B cell (primary cell): ENCODE data around the gene IFNAR2.

Experiments used
- EZH2 ChIP-seq: IDR thresholded peaks from 2 replicates; pipeline ENCODE4 v1.6.1; 2012; ENCODE audit warnings: borderline replicate concordance, low read depth, mild to moderate bottlenecking, moderate library complexity, low read length; ENCODE audit not compliant: insufficient read depth, poor library complexity, severe bottlenecking
- TF ChIP-seq, protein P1 (sequence below): fragments of 200-600 bp; IDR thresholded peaks from one replicate; pipeline ENCODE4 v1.8.0; 2022; ENCODE audit warnings: antibody characterized with exemption, mild to moderate bottlenecking

DNA sequence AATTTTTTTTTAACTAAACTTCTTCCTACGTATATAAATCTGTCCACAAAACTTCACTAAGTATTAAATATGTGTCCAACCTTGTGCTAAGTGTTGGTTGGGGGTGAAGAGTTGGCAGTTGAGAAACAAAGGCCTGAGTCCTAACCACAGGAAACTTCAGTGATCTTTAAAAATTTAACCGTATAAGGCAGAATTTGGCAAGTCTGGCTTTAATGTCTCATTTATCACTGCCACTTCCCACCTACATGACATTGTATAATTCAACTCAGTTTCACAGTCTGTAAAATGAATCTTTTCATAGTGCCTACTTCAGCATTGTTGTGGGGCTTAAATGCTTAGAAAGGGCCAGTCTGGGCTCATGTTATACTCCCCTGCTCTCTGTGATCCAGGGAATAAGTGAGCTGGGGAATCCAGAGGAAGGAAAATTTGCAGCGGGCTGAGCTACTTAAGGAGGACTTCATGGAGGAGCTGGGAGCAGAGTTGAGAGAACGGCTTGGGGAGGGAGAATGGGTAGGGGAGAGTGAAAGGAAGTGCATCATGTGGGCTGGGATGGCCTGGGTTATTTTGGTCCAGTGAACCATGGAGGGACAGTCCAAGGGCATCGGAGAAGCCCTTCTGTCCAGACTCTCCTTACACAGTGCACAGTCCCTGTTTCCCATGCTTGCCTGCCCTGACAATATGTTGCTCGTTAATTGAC lies 14.5 kb downstream of the IFNAR2 start:
- TF ChIP-seq, protein P1, sequence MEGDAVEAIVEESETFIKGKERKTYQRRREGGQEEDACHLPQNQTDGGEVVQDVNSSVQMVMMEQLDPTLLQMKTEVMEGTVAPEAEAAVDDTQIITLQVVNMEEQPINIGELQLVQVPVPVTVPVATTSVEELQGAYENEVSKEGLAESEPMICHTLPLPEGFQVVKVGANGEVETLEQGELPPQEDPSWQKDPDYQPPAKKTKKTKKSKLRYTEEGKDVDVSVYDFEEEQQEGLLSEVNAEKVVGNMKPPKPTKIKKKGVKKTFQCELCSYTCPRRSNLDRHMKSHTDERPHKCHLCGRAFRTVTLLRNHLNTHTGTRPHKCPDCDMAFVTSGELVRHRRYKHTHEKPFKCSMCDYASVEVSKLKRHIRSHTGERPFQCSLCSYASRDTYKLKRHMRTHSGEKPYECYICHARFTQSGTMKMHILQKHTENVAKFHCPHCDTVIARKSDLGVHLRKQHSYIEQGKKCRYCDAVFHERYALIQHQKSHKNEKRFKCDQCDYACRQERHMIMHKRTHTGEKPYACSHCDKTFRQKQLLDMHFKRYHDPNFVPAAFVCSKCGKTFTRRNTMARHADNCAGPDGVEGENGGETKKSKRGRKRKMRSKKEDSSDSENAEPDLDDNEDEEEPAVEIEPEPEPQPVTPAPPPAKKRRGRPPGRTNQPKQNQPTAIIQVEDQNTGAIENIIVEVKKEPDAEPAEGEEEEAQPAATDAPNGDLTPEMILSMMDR: no peak
- no peak for TF ChIP-seq EZH2
